C4-2B (cell line): Measurements from ENCODE around the gene NCKAP5.

Source experiments
- H3K27ac ChIP-seq: fragments of 450-650 bp; 2 replicates; pipeline ENCODE4 v1.5.1; 2017
- CTCF ChIP-seq: fragments of 450-650 bp; conservative IDR thresholded peaks from 2 replicates; pipeline ENCODE4 v1.5.1; 2017; ENCODE audit warnings: mild to moderate bottlenecking
- ZFX ChIP-seq: fragments of 450-650 bp; IDR thresholded peaks from 2 replicates; pipeline ENCODE4 v1.6.1; 2017

Gene NCKAP5

DNA sequence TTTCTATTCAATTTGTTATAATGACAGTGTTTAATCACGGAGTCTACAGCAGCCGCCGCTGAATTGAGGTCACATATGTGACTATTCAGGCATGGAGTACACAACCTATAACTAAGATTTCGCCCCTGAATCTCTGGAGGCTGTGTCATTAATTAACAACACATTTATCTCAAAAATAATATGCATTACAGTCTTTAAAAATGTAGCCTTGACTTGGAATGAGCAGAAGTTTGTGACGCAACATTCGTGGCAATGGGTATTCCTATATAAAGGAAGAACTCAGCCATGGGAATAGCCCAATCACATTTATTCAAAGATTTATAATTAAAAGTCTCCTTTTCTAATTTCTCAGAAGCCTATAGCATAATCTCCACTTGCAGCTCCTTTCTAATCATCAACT, 837.7 kb downstream of the NCKAP5 start:
- TF ChIP-seq ZFX (no peak), CTCF (no peak)
- H3K27ac ChIP-seq, result no peak overlapping the region

- H3K27ac ChIP-seq, result no peak overlapping the region
- TF ChIP-seq CTCF, result no peak
- TF ChIP-seq ZFX, result no peak
Observed at GRCh38 chr2:132729522-132729921, 838.7 kb downstream of the NCKAP5 start.

DNA sequence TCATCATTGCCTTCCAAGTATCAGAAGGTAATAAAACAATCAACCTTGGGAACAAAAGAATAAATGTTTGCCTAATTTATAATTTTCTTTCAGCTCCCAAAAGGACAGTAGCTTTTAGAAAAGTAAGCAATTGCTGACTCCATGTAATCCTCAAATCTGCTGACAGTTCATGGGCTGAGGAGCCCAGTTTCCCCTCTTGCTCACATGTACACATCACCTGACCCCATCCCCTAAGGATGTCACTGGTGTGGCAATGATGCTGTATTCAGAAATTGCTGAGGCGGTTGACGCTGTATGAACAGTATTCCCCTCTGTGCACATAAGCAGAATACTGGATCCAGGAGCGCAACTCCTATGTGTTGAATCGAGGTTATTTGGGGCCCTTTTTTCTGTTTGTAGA, 842.1 kb downstream of the NCKAP5 start:
- TF ChIP-seq ZFX (no peak), CTCF (no peak)
- no peak overlapping the region for H3K27ac ChIP-seq

DNA sequence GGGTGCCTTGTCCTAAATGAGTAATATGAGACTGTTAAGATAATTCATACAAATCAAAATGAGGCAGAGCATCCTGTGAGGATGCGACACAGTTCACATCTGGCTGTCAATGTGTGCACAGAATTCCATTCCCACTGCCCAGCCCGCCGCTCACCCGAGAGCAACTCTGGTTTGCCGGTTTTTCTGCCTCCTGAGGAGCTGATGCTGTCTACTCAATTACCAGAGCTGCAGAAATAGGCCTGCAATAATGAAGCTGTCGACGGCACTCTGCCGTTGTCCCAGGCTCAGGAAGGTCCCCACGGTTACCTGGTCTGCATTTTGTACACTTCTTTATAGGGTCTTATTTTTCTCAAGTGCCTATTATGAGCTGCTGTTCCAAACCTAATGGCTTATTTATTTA, 842.5 kb downstream of the NCKAP5 start:
- no peak for TF ChIP-seq CTCF
- TF ChIP-seq ZFX, result no peak
- no peak overlapping the region for H3K27ac ChIP-seq

DNA sequence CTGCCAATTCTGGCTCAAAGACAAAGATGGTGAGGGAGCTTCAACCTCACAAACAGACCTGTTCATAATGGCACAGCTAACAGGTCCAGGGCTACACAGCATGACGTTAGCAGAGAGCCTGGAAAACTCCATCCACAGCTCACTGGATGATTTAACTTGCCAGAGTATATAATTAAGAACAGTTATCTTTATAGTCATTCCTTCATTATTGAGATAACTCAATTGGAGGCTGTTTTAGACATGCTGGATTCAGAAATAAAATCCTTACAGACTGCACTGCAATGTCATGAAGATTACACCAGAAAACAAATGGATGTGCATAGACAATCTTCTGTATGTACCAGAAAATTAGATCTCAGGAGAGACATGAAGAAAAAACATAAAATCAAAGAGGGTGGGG, 843.1 kb downstream of the NCKAP5 start:
- no peak overlapping the region for H3K27ac ChIP-seq
- TF ChIP-seq CTCF, result no peak
- TF ChIP-seq ZFX, result no peak

DNA sequence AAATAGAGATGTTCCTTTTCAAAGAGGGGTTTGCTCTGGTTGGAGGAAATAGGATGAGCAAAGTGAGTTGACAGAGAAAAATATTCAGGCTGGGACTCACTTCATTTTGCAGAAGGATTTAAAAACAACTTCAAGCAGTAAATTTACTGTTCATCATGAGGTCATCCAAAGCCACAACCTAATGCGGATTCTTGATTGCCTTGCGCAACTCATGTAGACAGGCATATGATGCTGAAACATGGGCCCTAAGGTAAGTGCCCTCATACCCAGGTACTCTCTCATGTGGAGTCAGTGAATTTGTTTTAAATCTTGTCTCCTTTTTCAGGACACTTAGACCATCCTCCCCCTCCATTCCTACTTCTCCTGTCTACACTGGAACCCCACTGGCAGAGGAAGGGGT, 846.3 kb downstream of the NCKAP5 start:
- TF ChIP-seq CTCF (no peak), ZFX (no peak)
- no peak overlapping the region for H3K27ac ChIP-seq

- no peak overlapping the region for H3K27ac ChIP-seq
- no peak for TF ChIP-seq CTCF
- no peak for TF ChIP-seq ZFX
Observed at GRCh38 chr2:132720393-132720792, 847.9 kb downstream of the NCKAP5 start.

DNA sequence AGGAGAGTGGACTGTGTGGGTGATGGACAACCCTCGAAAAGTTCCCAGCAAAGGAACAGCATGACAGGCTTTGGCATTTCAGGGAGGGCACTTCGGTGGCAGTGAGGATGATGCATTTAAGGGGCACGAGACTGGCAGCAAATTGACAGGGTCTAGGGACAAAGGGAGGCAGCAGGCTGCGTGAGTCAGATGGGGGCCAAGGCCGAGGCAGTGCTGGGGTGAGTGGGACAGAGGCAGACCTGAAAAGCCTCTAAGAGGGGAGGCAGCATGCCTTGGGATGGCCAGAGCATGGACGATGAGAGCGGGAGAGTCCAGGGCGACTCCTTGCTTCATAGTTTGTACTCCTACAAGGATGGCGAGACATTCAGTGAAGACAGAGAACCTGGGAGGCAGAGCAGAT, 848.8 kb downstream of the NCKAP5 start:
- TF ChIP-seq ZFX (no peak), CTCF (no peak)
- H3K27ac ChIP-seq, result no peak overlapping the region
